Gastrocnemius medialis (tissue), 4 donors: ENCODE results near the gene STEAP1B.

Experiments
- POLR2A ChIP-seq, 2 donors: fragments of 450-650 bp; IDR thresholded peaks; one replicate each; pipeline ENCODE4 v1.6.1; 2017; ENCODE audit warnings: antibody characterized with exemption in 2 of 2, mild to moderate bottlenecking in 2 of 2, moderate library complexity in 2 of 2
- TF ChIP-seq, protein P1 (sequence below), 5 experiments: fragments of 450-650 bp in 3 of 5; fragments of 200-600 bp in 2 of 5; sonication (generic) in 2 of 5; IDR thresholded peaks in 4 of 5; conservative IDR thresholded peaks in 1 of 5; 1 replicate in 4 of 5; 2 replicates in 1 of 5; pipeline ENCODE4 v1.5.1; 2016 to 2019; ENCODE audit warnings: antibody characterized with exemption in 5 of 5, mild to moderate bottlenecking in 3 of 5, moderate library complexity in 3 of 5

DNA sequence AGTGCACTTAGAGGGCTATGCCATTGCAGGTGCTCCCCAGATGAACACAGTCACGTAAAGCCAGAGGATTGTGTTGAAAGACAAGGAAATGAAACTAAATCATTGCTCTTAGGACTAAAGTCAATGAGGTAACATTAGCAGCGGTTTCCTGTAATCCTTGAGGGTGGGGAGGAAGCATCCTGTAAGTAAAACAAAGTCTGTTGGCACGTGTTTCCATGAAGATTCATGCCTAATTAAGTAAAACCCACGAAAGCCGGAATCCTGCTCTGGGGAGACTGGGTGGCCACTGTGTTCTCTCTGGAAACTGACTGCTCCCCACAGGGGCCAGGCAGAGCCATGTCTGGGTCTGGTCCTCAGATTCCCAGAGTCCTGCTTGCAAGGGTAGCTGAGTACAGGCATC is 18.3 kb downstream of the STEAP1B start:
- TF ChIP-seq, protein P1, sequence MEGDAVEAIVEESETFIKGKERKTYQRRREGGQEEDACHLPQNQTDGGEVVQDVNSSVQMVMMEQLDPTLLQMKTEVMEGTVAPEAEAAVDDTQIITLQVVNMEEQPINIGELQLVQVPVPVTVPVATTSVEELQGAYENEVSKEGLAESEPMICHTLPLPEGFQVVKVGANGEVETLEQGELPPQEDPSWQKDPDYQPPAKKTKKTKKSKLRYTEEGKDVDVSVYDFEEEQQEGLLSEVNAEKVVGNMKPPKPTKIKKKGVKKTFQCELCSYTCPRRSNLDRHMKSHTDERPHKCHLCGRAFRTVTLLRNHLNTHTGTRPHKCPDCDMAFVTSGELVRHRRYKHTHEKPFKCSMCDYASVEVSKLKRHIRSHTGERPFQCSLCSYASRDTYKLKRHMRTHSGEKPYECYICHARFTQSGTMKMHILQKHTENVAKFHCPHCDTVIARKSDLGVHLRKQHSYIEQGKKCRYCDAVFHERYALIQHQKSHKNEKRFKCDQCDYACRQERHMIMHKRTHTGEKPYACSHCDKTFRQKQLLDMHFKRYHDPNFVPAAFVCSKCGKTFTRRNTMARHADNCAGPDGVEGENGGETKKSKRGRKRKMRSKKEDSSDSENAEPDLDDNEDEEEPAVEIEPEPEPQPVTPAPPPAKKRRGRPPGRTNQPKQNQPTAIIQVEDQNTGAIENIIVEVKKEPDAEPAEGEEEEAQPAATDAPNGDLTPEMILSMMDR (IDR thresholded peaks at IDR 0.05 in 4 of 5, conservative IDR thresholded peaks at IDR 0.05 in 1 of 5): no peak
- TF ChIP-seq POLR2A (IDR thresholded peaks at IDR 0.05): no peak
